Panc1 (cell line): ENCODE results near the gene AKAP7. TPM values are rescaled to one million over a fixed set of nuclear protein-coding genes. Genes with fewer than 3 reads are reported as not detected.

Experiments used
- ATAC-seq: fragments of 200-7000 bp; cut with Tn5 transposase; 2 replicates; pipeline ENCODE4 v1.9.1; 2020; ENCODE audit warnings: mild to moderate bottlenecking, moderate library complexity
- BruUV-seq: library from RNA; stranded (reverse); fragments of 400-500 nt; replicated peaks from 2 replicates; lab custom pipeline; 2021; lab: Mats Ljungman, UMichigan
- CTCF ChIA-PET: fragments of 300-600 bp; sonication (Branson Sonifier 250); formaldehyde crosslinking; loops from one replicate; lab custom pipeline; 2022; ENCODE audit warnings: antibody characterized with exemption; lab: Charles Lee
- POLR2A ChIA-PET: fragments of 300-600 bp; sonication (Branson Sonifier 250); formaldehyde crosslinking; loops from one replicate; lab custom pipeline; 2022; ENCODE audit warnings: antibody characterized with exemption; lab: Charles Lee
- DNase-seq: peaks from one replicate; pipeline ENCODE4 v3.0.0-alpha.2; 2010; ENCODE audit warnings: low read depth, low spot score
- H3K27ac ChIP-seq: 2 replicates; pipeline ENCODE4 v1.5.1; 2011; ENCODE audit warnings: mild to moderate bottlenecking, low read length, inconsistent platforms
- H3K27me3 ChIP-seq: fragments of 200-500 bp; sonication (Bioruptor generic); 2 replicates; pipeline ENCODE4 v1.6.0; 2014; ENCODE audit warnings: low read length, inconsistent platforms; ENCODE audit not compliant: control insufficient read depth, insufficient read depth
- H3K36me3 ChIP-seq: fragments of 200-500 bp; sonication (Bioruptor generic); 2 replicates; pipeline ENCODE4 v1.5.1; 2014; ENCODE audit warnings: inconsistent platforms, mild to moderate bottlenecking, low read length, moderate library complexity; ENCODE audit not compliant: control insufficient read depth, insufficient read depth
- H3K4me1 ChIP-seq: 2 replicates; pipeline ENCODE4 v1.5.1; 2011; ENCODE audit warnings: inconsistent platforms, mild to moderate bottlenecking, low read length, moderate library complexity; ENCODE audit not compliant: control insufficient read depth, insufficient read depth
- H3K4me3 ChIP-seq, 2 experiments: 2 replicates each; pipeline ENCODE4 v1.5.1; 2011 to 2012; ENCODE audit warnings: low read depth in 2 of 2, low read length in 2 of 2, mild to moderate bottlenecking in 2 of 2, inconsistent platforms in 1 of 2, moderate library complexity in 1 of 2
- H3K9me3 ChIP-seq: fragments of 200-500 bp; sonication (Bioruptor generic); 2 replicates; pipeline ENCODE4 v1.5.1; 2014; ENCODE audit warnings: low read depth, mild to moderate bottlenecking, inconsistent platforms, low read length, moderate library complexity; ENCODE audit not compliant: control insufficient read depth, insufficient read depth
- POLR2AphosphoS5 ChIP-seq: IDR thresholded peaks from 2 replicates; pipeline ENCODE4 v1.6.1; 2012; ENCODE audit warnings: mild to moderate bottlenecking, low read depth, low read length, moderate library complexity
- REST ChIP-seq, 2 experiments: IDR thresholded peaks; 2 replicates each; pipeline ENCODE4 v1.6.1; 2011 to 2012; ENCODE audit warnings: low read depth in 2 of 2, control low read depth in 1 of 2, low read length in 1 of 2, mild to moderate bottlenecking in 1 of 2, moderate library complexity in 1 of 2; ENCODE audit not compliant: insufficient read depth in 1 of 2
- SIN3A ChIP-seq: IDR thresholded peaks from 2 replicates; pipeline ENCODE4 v1.6.1; 2012; ENCODE audit warnings: low read depth, mild to moderate bottlenecking, low read length, moderate library complexity, borderline replicate concordance; ENCODE audit not compliant: insufficient read depth
- TCF7L2 ChIP-seq: IDR thresholded peaks from 2 replicates; pipeline ENCODE4 v1.6.1; 2011; ENCODE audit warnings: mild to moderate bottlenecking, low read depth, low read length, inconsistent platforms
- in situ Hi-C: cut with HindIII; loops from 2 replicates; pipeline ENCODE4 v1.10.0; 2016; ENCODE audit warnings: low sequenced_read_pairs, low pct_unique_long_range_greater_than_20kb
- intact Hi-C: fragments of 100-400 bp; cut with micrococcal nuclease; formaldehyde crosslinking; loops from one replicate; pipeline ENCODE4 v1.10.0; 2022; ENCODE audit not compliant: unreplicated experiment
- total RNA-seq: library from RNA; stranded (reverse); gene quantifications from one replicate; pipeline ENCODE4 v1.2.1, GENCODE V29; 2021; ENCODE audit not compliant: unreplicated experiment
- TF ChIP-seq, protein P1 (sequence below): fragments of 450-650 bp; IDR thresholded peaks from 2 replicates; pipeline ENCODE4 v1.5.1; 2017; ENCODE audit warnings: mild to moderate bottlenecking

AKAP7 gene
- total RNA-seq, 1 experiment from 2014 or later, result 3.2 TPM

DNA sequence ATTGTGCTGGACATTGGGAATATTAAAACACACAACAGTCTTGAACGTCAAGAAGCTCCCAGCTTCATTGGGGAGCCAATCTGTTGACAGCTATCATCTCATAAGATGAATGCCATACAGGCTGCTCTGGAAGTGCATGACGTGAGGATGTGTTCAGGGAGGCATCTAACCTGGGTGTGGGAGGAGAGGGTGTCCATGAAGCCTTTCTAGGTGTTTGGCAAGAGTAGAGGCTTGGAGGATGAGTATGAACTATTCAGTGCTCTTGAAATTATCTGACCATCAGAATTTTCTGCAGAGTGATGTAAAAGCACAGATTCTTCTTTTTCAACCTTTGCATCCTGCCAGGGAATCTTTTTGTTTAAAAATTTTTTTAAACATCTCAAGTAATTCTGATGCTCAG lies 11.6 kb downstream of the AKAP7 start:
- intact Hi-C loops (no loop called here), in situ Hi-C loops (no loop called here)
- H3K36me3 ChIP-seq, result no peaks in the 10 kb centered on the region
- DNase-seq (no peak), ATAC-seq (no peak)
- no peaks in the 10 kb centered on the region for H3K9me3 ChIP-seq
- H3K27ac ChIP-seq, result no peak overlapping the region
- H3K4me1 ChIP-seq, result no peaks in the 10 kb centered on the region
- ChIA-PET CTCF (no interaction called here), POLR2A (no interaction called here)
- no peaks in the 10 kb centered on the region for H3K27me3 ChIP-seq
- TF ChIP-seq, protein P1, sequence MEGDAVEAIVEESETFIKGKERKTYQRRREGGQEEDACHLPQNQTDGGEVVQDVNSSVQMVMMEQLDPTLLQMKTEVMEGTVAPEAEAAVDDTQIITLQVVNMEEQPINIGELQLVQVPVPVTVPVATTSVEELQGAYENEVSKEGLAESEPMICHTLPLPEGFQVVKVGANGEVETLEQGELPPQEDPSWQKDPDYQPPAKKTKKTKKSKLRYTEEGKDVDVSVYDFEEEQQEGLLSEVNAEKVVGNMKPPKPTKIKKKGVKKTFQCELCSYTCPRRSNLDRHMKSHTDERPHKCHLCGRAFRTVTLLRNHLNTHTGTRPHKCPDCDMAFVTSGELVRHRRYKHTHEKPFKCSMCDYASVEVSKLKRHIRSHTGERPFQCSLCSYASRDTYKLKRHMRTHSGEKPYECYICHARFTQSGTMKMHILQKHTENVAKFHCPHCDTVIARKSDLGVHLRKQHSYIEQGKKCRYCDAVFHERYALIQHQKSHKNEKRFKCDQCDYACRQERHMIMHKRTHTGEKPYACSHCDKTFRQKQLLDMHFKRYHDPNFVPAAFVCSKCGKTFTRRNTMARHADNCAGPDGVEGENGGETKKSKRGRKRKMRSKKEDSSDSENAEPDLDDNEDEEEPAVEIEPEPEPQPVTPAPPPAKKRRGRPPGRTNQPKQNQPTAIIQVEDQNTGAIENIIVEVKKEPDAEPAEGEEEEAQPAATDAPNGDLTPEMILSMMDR, result no peak
- no peak for TF ChIP-seq POLR2AphosphoS5
- no peak for TF ChIP-seq SIN3A
- TF ChIP-seq TCF7L2, result no peak
- no peak for TF ChIP-seq REST (IDR thresholded peaks at IDR 0.05; ENCODE audit: insufficient read depth in 1 of 2, low read depth in 2 of 2, low read length in 1 of 2)
- no TSS peak for BruUV-seq
- no peak overlapping the region for H3K4me3 ChIP-seq

DNA sequence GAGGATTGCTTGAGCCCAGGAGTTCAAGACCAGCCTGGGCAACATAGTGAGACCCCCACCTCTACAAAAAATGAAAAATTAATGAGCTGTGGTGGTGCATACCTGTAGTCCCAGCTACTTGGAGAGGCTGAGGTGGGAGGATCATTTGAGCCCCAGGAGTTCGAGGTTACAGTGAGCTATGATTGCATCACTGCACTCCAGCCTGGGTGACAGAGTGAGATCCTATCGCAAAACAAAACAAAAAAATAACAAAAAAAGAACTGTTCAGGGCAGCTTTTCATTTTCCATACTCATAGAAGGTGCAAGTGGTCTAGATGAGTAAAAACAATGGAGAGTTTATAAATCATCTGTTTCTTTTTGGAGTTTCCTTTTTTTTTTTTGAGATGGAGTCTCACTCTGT lies 21.1 kb downstream of the AKAP7 start:
- Histone ChIP-seq H3K36me3 (no peaks in the 10 kb centered on the region), H3K9me3 (no peaks in the 10 kb centered on the region), H3K4me1 (peaks cover 3% of the 10 kb centered on the region; the same call in 1 of the 2 replicates), H3K27me3 (no peaks in the 10 kb centered on the region), H3K4me3 (no peak overlapping the region), H3K27ac (no peak overlapping the region)
- ATAC-seq, result no peak
- intact Hi-C loops (no loop called here), in situ Hi-C loops (no loop called here)
- TF ChIP-seq POLR2AphosphoS5 (no peak), SIN3A (no peak), REST (IDR thresholded peaks at IDR 0.05; ENCODE audit: insufficient read depth in 1 of 2, low read depth in 2 of 2, low read length in 1 of 2) (no peak), TCF7L2 (no peak)
- TF ChIP-seq, protein P1, result no peak
- POLR2A ChIA-PET, result interaction anchor here (0.5 kb wide), 1 partner anchor 898 kb away, joined by 11 read pairs; no protein-coding TSS in a partner anchor
- no TSS peak for BruUV-seq
- DNase-seq, result no peak
- CTCF ChIA-PET, result interaction anchor here (0.7 kb wide), 1 partner anchor 26 kb away, joined by 3 read pairs; no protein-coding TSS in a partner anchor
